Osteocyte (in vitro differentiated cells): ENCODE data around the gene IKZF3. TPM values are rescaled to one million over a fixed set of nuclear protein-coding genes. Genes with fewer than 3 reads are reported as not detected.

Source experiments
- DNase-seq: peaks from one replicate; pipeline ENCODE4 v3.0.0; 2021; ENCODE audit warnings: mixed read lengths; ENCODE audit not compliant: unreplicated experiment; ENCODE audit errors: extremely low spot score
- H3K27ac Mint-ChIP-seq: one replicate; pipeline ENCODE4 v1.8.0; 2021; ENCODE audit warnings: mild to moderate bottlenecking, mixed read lengths; ENCODE audit not compliant: unreplicated experiment
- H3K27me3 Mint-ChIP-seq: one replicate; pipeline ENCODE4 v1.8.0; 2021; ENCODE audit warnings: mixed read lengths; ENCODE audit not compliant: unreplicated experiment
- H3K36me3 Mint-ChIP-seq: one replicate; pipeline ENCODE4 v1.8.0; 2021; ENCODE audit warnings: mixed read lengths; ENCODE audit not compliant: unreplicated experiment
- H3K4me1 Mint-ChIP-seq: one replicate; pipeline ENCODE4 v1.8.0; 2021; ENCODE audit warnings: mixed read lengths; ENCODE audit not compliant: unreplicated experiment
- H3K4me3 Mint-ChIP-seq: one replicate; pipeline ENCODE4 v1.8.0; 2021; ENCODE audit warnings: mild to moderate bottlenecking, moderate library complexity, mixed read lengths; ENCODE audit not compliant: unreplicated experiment
- H3K9me3 Mint-ChIP-seq: one replicate; pipeline ENCODE4 v1.8.0; 2021; ENCODE audit warnings: mixed read lengths; ENCODE audit not compliant: unreplicated experiment
- total RNA-seq: library from RNA; stranded (reverse); gene quantifications from 2 replicates; pipeline ENCODE4 v1.2.1, GENCODE V29; 2021
- TF ChIP-seq, protein P1 (sequence below): fragments of 200-600 bp; sonication (generic); IDR thresholded peaks from 2 replicates; pipeline ENCODE4 v1.5.0; 2021; ENCODE audit warnings: antibody characterized with exemption, mild to moderate bottlenecking, moderate library complexity

IKZF3 gene
- total RNA-seq, 1 donor from 2014 or later, result not detected

DNA sequence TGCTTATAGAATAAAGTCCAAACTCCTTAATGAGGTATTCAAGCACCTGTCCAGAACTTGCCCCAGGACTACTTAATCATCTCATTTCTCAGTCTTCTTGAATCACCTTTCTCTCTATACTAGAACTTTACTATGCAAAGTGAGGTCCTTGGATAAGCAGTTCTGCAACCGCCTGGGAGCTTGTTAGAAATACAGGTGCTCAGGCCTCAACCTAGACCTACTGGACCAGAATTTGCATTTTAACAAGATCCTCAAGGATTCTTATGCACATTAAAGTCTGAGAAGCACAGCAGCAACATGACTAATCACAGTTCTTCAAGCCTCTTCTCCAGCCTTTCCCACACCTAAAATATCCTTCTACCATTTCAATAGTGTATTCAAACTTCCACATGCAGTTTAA is 64.7 kb downstream of the IKZF3 start:
- DNase-seq, result no peak
- TF ChIP-seq, protein P1, sequence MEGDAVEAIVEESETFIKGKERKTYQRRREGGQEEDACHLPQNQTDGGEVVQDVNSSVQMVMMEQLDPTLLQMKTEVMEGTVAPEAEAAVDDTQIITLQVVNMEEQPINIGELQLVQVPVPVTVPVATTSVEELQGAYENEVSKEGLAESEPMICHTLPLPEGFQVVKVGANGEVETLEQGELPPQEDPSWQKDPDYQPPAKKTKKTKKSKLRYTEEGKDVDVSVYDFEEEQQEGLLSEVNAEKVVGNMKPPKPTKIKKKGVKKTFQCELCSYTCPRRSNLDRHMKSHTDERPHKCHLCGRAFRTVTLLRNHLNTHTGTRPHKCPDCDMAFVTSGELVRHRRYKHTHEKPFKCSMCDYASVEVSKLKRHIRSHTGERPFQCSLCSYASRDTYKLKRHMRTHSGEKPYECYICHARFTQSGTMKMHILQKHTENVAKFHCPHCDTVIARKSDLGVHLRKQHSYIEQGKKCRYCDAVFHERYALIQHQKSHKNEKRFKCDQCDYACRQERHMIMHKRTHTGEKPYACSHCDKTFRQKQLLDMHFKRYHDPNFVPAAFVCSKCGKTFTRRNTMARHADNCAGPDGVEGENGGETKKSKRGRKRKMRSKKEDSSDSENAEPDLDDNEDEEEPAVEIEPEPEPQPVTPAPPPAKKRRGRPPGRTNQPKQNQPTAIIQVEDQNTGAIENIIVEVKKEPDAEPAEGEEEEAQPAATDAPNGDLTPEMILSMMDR, result no peak
- Mint-ChIP-seq H3K27me3 (peaks cover 47% of the 10 kb centered on the region), H3K4me1 (no peaks in the 10 kb centered on the region), H3K27ac (no peak overlapping the region), H3K4me3 (no peak overlapping the region), H3K9me3 (no peaks in the 10 kb centered on the region), H3K36me3 (no peaks in the 10 kb centered on the region)

DNA sequence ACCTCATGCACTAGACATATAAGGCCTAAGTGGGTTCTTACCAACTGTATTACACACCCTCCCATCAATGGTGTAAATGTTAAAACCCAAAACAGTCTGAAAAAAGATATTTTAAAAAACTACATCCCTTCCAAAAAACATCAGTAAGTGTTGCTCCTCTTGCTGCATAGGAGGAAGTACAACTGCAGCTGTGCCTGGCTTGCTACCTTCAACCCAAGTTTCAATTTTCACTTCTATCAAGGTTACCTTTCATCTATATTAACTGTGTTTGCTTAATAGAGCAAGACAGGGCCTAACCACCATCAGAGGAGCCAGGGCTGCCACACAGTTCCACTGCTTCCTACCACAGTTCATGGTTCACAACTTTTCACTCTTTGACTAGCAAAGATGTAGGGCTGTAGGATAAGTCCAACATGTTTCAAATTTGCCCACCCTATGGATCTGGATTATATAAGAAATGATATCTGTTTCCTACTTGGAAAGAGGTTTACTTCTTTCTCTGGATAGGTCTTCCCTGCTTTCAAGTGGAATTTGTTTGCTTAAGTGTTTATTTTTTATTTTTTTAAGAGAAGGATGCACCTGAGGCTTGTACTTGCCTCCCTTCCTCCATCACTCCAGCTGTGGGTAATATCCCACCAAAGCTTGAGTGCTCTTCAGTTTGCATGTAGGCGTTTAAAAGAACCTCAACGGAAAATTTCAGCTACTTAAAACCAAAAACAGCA is 69.7 kb downstream of the IKZF3 start:
- H3K27ac Mint-ChIP-seq, result no peak overlapping the region
- no peaks in the 10 kb centered on the region for H3K4me1 Mint-ChIP-seq
- H3K27me3 Mint-ChIP-seq, result peaks cover 65% of the 10 kb centered on the region
- H3K36me3 Mint-ChIP-seq, result no peaks in the 10 kb centered on the region
- no peak overlapping the region for H3K4me3 Mint-ChIP-seq
- no peaks in the 10 kb centered on the region for H3K9me3 Mint-ChIP-seq
- TF ChIP-seq, protein P1, result no peak
- DNase-seq, result no peak

DNA sequence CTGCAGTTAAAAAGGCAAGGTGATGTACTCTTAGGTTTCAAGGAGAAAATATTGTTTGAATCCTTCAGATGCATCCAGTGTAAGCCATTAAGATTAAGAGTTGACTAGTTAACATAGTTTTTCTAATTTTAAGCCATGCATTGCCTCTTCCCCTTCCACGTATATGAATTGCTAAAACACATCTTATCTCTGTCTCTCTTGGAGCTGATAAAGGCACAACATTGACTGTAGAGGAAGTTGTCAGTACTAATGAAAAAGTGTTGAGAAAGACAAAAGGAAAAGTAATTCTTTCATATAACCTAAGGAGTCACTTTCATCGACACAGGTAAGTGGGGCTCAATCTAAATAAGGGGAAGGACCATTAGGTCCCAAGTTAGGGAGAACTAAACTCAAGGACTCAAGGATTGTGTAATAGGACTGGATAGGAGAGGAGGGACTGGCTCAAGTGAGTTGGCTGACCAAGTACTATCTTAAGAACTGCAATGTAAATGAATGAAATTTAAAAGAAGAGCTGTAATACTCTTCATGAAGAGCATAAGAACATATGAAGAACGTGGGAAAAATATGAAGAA is 70.7 kb downstream of the IKZF3 start:
- Mint-ChIP-seq H3K36me3 (no peaks in the 10 kb centered on the region), H3K4me3 (no peak overlapping the region), H3K9me3 (no peaks in the 10 kb centered on the region), H3K27ac (no peak overlapping the region), H3K27me3 (peaks cover 59% of the 10 kb centered on the region), H3K4me1 (no peaks in the 10 kb centered on the region)
- TF ChIP-seq, protein P1, result no peak
- no peak for DNase-seq

DNA sequence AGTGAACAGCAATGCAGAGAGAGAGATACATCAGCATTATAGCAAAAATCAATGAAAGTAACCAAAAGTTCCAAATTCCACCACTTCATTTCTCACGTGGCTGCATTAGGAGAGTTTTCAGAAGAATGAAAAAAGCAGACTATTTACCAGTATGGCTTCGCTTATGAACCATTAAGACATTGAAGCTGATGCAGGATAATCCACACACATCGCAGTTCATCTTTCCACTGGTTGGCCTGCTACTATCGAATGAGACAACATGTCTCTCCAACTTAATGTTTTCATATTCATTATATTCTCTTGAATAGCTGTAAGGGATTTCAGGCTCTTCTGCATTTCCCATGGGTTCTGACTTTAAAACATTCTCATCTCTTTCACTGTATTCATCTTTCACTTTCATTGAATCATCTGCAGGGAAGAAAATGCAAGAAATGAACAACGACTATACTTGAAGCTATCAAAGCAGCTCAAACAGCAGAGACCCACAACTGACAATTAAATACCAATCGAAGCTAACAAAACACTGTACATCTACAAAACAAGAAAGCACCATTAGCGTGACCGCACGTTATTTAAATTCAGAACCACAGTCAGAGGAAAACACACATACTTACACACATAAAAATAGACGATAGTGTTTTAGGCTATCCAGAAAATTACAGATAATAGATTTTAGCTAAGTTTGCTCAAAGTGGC is 71.4 kb downstream of the IKZF3 start:
- no peak for DNase-seq
- no peaks in the 10 kb centered on the region for H3K9me3 Mint-ChIP-seq
- H3K4me1 Mint-ChIP-seq, result no peaks in the 10 kb centered on the region
- no peaks in the 10 kb centered on the region for H3K36me3 Mint-ChIP-seq
- H3K4me3 Mint-ChIP-seq, result no peak overlapping the region
- H3K27me3 Mint-ChIP-seq, result peaks cover 58% of the 10 kb centered on the region
- TF ChIP-seq, protein P1, result no peak
- H3K27ac Mint-ChIP-seq, result no peak overlapping the region
